Gastrocnemius medialis (tissue), 4 donors: ENCODE results near the gene SELENOS.

Experiments
- POLR2A ChIP-seq, 2 donors: fragments of 450-650 bp; IDR thresholded peaks; one replicate each; pipeline ENCODE4 v1.6.1; 2017; ENCODE audit warnings: antibody characterized with exemption in 2 of 2, mild to moderate bottlenecking in 2 of 2, moderate library complexity in 2 of 2
- TF ChIP-seq, protein P1 (sequence below), 5 experiments: fragments of 450-650 bp in 3 of 5; fragments of 200-600 bp in 2 of 5; sonication (generic) in 2 of 5; IDR thresholded peaks in 4 of 5; conservative IDR thresholded peaks in 1 of 5; 1 replicate in 4 of 5; 2 replicates in 1 of 5; pipeline ENCODE4 v1.5.1; 2016 to 2019; ENCODE audit warnings: antibody characterized with exemption in 5 of 5, mild to moderate bottlenecking in 3 of 5, moderate library complexity in 3 of 5

DNA sequence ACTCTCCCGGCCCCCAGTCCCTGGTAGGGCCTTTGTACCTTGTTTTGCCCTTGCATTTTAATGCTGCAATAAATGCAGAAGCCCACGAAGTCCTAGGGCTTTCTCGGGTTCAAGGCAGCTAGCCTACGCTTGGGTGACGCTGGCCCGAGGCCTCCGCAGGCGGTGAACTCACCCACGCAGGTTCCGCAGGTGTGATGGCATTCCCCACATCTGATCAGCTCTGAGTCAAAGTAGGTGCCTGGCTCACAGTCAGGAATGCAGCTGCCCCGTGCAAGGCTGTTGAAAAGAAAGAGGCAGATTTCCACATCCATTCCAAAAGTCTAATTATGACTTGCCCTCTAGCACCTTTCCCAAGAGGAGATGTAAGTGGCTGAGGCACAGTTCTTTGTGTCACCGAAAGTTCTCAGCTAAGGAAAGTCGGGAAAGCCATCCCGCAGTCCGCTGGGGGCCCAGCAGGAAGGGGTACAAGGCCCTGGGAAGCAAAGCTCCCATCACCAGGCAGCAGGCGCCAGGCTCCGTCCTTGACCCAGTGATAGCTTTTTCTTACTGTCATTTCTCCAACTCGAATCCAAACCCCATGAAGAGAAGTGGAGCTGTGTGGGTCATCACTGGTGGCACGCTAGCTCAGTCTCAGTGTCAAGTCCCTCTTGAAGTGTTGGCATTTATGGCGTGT is 41.0 kb upstream of the SELENOS start:
- no peak for TF ChIP-seq POLR2A (IDR thresholded peaks at IDR 0.05)
- TF ChIP-seq, protein P1, sequence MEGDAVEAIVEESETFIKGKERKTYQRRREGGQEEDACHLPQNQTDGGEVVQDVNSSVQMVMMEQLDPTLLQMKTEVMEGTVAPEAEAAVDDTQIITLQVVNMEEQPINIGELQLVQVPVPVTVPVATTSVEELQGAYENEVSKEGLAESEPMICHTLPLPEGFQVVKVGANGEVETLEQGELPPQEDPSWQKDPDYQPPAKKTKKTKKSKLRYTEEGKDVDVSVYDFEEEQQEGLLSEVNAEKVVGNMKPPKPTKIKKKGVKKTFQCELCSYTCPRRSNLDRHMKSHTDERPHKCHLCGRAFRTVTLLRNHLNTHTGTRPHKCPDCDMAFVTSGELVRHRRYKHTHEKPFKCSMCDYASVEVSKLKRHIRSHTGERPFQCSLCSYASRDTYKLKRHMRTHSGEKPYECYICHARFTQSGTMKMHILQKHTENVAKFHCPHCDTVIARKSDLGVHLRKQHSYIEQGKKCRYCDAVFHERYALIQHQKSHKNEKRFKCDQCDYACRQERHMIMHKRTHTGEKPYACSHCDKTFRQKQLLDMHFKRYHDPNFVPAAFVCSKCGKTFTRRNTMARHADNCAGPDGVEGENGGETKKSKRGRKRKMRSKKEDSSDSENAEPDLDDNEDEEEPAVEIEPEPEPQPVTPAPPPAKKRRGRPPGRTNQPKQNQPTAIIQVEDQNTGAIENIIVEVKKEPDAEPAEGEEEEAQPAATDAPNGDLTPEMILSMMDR (IDR thresholded peaks at IDR 0.05 in 4 of 5, conservative IDR thresholded peaks at IDR 0.05 in 1 of 5), result no peak
